Erythroblast (primary cell): ENCODE results near the gene PPFIA4.

Experiments
- GATA1 ChIP-seq: IDR thresholded peaks from 2 replicates; pipeline ENCODE4 v1.6.1; 2011; ENCODE audit warnings: low read depth, mild to moderate bottlenecking, control low read depth, low read length, moderate library complexity
- POLR2A ChIP-seq: IDR thresholded peaks from 2 replicates; pipeline ENCODE4 v1.6.1; 2011; ENCODE audit warnings: mild to moderate bottlenecking, low read length

DNA sequence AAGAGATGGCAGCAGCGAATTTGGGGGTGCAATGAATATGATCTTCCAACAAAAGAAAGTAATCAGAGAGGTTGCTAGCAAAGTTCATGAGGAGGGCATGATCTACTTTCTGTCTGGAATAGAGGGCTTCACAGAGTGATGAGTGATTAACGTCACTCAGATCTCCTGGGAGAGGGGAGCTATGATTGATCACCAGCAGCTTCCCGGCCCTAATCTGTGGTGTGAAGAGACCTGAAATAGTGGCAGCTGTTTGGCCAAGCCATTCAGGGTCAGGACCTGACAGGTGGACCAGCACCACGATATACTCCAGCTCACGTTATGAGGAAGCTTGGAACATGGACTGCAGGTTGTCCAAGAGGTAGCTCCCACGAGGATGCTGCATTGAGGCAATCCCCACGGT, 39.0 kb upstream of the PPFIA4 start:
- no peak for TF ChIP-seq POLR2A
- TF ChIP-seq GATA1 = no peak
